ENCODE measurements around the gene SEMA3E.

DNA sequence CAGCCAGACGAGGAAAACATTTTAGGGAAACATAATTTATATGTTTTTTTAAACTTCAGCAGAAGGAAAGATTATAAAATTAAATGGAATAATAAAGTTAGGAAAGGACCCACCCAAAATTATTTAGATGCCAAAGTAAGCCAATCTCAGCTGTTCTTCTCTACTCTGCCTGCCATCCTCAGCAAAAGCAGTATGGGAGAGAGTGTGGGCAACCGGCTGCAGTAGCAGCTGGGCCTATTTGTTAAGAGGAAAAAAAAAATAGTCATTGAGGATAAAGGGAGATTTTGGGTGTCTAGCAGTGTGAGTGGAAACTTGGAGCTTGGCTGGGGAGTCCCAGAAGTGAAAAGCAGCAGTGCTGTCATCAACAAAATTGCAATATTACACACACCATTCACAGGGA is 15.4 kb downstream of the SEMA3E start:
- TF ChIP-seq EZH2 (IDR thresholded peaks at IDR 0.05; ENCODE audit: borderline replicate concordance, low read length) (no peak), CTCF (conservative IDR thresholded peaks at IDR 0.05 in 1 of 2, IDR thresholded peaks at IDR 0.05 in 1 of 2; ENCODE audit: extremely low read depth in 1 of 2, insufficient read depth in 1 of 2, low read depth in 1 of 2, low read length in 2 of 2) (no peak)
